GM18867 (cell line): Measurements from ENCODE around the gene ESPNL.

ENCODE experiments used
- ATAC-seq: cut with Tn5 transposase; IDR thresholded peaks from one replicate; pipeline ENCODE4 v1.9.1; 2021; ENCODE audit warnings: mild to moderate bottlenecking, moderate library complexity; ENCODE audit not compliant: unreplicated experiment

ESPNL gene

DNA sequence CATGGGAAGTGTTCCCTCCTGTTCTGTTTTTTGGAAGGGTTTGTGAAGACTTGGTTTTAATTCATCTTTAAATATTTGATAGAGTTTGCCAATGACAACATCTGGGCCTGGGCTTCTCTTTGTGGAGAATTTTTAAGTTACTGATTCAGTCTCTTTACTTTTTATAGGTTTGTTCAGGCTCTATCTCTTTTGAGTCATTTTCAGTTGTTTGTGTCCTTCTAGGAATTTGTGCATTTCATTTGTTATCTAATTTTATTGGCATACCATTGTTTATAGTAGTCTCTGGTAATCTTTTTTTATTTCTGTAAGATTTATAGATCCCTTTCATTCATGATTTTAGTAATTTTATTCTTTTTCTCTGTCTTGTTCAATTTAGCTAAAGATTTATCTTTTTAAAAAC, 24.7 kb upstream of the ESPNL start:
- no peak for ATAC-seq

DNA sequence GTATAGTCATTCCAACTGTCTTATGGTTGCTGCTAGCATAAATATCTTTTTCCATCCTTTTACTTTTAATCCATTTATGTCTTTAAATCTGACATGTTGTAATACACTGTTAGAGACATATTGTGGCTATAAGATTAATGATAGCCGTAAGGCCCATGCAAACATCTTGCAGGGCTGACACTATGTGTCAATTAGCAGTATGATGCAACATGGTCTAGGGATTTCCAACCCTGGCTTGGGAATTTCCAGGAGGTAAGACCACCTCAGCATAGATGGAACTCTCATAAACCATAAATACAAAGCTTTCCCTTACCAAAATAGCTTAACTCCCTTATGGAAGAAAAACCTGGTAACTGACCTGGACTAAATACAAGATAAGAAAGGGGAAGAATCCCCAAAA, 22.8 kb upstream of the ESPNL start:
- no peak for ATAC-seq

DNA sequence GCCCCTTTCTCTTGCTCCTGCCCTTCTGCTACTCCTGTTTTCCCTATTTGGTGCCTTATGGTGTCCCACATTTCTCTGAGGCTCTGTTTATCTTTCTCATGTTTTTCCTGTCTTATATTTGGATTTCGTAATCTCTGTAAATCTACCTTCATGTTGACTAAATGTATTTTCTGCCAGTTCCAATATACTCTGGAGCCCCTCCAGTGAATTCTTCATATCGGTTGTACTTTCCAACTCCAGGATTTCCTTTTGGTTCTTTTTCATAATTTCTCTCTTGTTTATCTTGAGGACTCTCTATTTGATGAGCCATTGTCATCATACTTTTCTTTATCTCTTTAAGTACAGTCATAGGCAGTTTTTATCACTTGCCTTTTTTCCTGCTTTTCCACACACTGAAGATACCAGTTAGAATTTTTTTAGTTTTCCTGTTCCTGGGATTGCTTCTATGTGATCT, 20.2 kb upstream of the ESPNL start:
- no peak for ATAC-seq

DNA sequence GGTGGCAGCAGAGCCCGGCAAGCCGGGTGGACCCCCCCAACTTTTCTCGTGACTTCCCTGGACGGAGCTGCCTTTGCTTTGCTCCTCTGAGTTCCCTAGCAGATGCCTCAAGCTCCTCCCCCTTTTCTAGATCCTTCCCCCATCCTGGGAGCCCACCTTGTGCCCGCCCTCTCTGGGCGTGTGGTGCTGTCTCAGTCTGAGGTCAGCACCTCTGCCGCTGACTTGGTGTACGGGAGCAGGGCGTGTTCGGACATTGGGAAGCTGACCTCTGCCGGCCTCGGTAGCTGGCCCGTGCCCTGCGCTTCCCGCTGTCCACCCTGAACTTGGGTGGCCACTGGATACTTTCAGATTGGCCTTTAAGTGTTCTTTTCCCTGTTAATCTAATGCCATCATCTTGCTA, 19.6 kb upstream of the ESPNL start:
- no peak for ATAC-seq

DNA sequence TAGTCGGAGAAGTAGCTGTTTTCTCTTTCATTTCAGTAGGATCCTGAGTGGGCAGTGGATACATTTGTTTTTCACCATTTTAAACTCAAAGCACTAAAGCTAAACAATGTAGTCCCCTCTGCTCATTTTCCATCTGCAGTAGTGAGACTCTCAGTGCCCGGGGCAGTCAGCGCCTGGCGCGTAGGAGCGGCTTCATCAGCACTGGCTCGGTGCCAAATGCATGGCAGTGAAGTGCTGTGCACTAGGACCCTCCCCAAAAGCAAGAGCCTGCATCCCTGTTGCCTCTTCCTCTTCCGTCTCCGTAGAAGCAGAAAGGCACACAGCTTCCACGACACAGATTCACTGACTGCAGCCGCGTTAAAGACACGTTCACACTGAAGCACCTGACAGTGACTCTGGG, 19.0 kb upstream of the ESPNL start:
- no peak for ATAC-seq

DNA sequence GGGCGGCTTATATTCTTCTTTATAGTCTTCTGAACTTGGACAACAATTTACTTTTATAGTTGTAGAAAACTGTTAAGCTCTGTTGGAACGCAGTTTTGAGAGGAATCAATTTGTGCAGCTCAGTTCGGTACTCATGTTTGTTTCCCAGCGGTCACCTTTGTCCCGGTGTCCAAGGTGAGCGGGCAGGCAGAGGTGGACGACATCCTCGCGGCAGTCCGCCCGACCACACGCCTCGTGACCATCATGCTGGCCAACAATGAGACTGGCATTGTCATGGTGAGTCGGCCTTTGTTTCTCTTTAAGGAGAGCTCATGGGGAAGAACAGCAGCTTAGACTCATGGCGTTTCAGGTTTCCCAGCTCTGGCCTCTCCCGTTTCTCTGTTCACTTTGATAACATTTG, 18.6 kb upstream of the ESPNL start:
- ATAC-seq, result no peak

DNA sequence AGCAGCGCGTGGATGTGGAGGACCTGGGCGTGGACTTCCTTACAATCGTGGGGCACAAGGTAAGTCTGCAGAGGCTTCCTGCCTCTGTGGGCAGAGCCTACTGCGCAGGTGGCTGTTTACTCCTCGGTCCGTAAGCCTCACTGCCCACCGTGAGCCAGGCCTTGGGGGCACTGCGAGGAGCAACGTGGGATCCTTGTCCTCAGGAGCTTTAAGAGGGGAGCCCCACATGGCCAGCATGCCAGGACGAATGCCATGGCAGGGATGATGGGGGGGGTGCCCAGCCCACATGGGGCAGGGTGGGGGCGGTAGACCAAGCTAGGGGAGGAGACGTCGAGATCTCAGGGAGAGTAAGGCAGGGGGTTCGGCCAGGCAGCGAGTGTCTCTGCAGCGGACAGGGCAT, 18.0 kb upstream of the ESPNL start:
- no peak for ATAC-seq

DNA sequence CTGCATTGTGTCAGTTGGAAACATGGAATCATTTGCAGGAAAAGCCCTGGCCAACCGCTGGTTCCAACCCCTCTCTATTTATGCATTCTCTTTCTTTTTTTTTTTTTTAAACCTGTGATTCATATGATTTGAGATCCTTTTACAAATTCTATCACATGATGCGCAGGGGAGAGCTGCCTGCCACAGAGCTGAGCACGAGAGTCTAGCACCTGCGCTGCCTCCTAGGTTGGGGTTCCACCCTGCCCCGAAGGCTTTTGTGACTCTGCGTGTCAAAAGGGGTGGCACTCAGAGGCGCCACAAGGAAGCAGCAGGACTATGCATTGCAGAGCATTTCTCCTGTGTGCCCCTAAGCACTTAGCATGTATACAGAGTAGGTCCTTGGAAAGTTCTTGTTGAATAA, 17.3 kb upstream of the ESPNL start:
- no peak for ATAC-seq

DNA sequence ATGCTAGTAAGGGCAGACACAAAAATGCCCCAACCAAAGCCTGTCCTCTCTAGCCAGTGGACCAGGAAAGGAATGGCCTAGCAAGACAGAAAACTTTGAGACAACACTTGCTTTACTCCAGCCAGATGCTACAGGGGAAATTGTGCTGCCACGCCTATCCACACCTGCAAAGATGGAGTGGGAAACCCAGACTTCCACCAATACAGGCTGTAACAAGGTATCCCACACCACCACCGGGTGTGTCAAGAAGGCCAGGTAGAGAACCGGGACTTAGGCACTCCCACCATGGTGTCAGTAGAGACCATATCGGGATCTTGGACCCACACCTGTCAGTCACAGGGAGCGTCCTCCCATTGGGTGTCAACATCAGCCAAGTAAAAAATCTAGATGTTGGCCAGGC, 16.2 kb upstream of the ESPNL start:
- ATAC-seq, result no peak

DNA sequence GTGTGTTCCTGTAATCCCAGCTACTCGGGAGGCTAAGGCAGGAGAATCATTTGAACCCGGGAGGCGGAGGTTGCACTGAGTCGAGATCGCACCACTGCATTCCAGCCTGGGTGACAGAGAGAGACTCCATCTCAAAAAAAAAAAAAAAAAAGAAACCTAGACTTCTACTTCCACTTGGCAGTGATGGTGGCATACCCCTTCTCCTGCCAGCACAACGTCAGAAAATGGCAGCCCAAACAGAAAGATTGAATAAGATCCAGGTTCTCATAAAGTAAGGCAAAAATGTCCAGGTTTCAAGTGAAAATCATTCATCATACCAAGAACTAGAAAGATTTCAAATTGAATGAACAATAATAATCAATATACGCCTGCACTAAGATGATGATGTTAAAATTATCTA, 15.4 kb upstream of the ESPNL start:
- ATAC-seq, result no peak

DNA sequence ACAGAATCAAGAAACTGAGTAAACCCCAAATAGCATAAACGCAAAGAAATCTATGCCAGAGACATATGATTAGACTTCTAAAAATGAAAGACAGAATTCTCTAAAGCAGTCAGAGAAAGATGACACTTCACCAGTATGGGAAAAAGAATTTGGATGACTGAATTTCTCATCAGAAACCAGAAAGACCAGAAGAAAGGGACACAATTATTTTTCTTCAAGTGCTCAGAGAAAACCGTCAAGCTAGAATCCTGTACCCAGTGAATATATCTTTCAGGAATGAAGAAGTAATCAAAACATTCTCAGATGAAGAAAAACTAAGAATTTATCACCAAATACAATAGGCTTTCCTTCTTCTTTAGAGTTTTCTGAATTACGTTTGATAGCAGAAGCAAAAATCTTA, 14.2 kb upstream of the ESPNL start:
- ATAC-seq, result no peak

DNA sequence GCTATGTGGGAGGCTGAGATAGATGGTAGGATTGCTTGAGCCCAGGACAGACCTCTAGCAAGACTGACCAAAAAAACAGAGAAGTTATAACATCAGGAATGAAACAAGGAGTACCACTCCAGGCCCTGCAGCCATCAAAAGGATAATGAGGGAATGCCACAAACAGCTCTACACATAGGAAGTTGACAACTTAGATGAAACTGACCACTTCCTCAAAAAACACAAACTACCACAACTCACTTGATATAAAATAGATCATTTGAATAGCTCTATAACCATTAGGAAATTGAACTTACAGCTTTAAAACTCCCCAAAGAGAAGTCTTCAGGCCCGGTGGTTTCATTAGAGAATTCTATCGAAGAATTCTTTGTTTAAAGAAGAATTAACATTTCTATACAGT, 12.9 kb upstream of the ESPNL start:
- no peak for ATAC-seq

DNA sequence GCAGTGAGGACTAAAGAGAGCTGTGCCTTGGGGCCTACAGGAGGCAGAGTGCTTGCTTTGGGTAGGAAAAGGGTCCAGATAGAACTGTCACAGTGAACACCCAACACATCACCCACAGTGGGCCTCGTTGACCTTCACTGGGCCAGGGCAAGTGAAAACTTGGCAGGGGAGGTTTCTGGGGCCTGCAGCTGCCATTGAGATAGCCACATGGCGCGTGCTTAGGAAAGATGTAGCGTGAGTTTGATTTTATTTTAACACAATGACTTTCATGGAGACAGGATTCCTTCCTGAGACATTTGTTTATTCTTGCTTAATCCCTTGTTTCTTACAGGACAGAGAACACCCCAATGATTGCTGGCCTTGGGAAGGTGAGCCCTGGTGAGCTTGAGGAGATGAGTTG, 9.3 kb upstream of the ESPNL start:
- ATAC-seq, result no peak

DNA sequence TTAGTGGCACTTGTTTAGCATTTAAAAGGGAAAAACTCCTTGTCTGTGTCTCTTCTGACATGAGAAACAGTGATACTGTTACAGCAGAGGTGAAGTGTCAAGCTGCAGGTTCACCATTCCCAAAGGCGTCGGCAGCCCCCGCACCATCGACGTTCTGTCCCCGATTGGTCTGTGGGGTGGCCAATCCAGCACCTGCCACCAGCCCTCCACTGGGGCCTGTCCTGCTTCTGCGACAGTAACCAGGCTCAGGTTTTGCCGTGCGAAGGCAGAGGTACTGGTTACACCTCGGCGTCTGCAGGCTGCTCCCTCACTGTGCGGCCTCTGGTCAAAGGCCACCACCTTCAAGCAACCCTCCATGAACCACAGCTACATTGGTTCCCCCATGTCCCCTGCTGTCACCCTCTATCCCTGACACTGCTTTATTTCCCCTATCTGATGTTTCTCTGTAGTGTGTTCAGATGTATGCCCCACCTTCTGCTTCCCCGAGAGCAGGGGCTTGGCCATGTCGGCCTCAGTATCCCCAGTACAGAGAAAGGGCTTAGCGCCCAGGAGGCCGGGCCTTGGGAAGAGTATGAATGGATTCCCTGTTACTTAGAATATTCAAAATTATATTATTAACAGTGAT, 8.6 kb upstream of the ESPNL start:
- no peak for ATAC-seq

DNA sequence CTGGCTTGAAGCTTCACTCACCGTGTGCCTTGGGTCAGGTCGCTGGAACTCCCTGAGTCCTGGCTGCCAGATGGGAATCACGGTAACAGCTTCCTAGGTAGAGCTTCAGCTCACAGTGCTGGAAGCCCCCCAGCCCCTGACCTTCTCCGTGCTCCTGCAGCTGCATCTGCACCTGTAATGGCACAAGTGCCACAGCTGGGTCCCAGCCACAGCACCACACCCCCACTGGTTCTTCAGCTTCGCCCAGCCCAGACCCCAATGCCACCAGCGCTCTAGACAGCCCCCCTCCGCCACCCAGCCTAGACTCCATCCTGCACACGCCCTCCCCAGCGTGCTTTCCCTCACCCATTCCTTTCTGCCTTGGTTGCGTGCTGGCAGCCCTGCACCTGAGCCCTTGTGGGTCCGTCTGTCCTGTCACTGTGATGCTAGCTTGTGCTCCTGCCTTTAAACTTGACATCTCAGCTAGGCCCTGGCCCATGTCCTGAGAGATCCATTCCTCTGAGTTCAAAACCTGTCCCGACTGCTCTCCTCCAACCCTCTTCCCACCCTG, 7.6 kb upstream of the ESPNL start:
- no peak for ATAC-seq

DNA sequence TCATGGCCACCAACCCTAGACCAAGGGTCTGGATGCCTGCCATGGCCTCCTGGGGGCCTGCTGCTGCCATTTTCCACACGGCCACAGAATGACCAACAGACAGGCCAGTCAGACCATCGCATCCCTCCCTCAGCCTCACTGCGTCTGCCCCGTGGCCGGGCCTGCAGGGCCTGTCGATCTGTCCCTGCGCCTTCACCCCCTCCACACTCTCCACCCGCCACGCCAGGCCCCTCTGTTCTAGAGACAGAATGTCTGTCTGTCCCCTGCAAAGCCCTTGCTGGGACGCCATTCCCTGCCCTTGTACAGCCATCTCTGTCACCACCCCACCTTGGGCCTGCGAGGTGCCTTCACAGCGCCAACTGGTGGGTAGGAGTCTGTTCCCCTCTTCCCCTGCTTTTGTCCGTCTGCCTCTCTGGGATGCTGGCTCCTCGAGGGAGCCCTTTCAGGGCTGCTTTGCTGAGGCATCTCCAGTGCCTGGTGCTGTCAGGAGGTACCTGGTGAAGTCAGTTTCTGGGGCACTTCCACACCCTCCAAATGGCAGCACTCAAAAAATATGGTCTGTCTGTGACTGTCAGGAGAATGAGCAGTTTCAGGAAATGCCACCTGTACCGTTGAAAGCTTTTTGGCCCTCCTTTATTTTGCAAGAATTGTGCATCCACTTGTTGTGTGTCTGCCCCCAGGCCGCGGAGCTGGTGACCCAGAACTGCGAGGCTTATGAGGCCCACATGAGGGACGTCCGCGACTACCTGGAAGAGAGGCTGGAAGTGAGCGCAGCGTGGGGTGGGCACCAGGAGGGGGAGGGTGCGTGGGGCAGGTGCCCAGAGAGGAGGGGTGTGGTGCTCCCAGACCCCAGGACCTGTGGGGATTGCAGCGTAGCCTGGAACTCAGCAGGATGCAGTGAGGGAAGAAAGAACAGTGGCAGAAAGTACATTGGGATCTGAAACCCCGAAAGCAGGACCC, 6.7 kb upstream of the ESPNL start:
- ATAC-seq, result no peak

DNA sequence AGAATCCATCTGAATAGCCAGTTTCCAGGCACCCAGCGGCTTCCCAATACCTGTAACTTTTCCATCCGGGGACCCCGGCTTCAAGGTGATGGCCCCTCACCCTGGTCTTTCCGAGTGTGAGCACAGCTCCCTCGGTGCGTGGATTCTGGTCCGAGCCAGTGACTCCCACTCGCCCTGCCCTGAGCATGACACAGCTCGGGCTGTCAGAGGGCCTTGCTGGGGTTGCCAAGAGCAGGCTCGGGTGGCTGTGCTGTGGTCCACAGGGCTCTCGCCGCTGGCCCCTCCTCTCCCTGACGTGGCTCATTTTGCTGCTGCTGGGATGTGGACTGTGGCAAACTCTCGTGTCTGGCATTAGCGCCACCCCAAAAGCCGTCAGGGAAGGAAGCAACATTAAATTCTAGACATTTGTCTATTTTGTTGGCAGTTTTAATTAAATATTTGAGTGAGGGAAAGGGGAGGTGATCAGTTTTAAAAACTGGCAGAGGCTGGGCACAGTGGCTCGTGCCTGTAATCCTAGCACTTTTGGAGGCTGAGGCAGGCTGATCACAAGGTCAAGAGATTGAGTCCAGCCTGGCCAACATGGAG, 5.6 kb upstream of the ESPNL start:
- ATAC-seq, result no peak

DNA sequence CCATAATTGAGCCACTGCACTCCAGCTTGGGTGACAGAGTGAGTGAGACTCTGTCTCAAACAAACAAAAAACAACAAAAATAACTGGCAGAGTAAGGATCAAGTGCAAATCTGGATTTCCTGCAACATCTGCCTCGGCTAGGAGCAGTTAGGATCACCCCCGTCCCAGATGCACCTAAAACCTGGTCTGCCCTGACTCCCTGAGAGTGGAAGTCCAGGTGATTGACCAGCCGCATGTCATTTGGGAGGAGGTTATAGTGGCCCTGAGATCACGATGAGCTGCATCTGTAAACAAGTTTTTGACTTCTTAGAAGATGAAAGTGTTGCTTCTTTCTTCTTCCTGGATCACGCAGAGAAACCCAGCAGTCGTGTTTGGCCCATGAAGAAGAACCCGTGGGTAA, 5.0 kb upstream of the ESPNL start:
- no peak for ATAC-seq

DNA sequence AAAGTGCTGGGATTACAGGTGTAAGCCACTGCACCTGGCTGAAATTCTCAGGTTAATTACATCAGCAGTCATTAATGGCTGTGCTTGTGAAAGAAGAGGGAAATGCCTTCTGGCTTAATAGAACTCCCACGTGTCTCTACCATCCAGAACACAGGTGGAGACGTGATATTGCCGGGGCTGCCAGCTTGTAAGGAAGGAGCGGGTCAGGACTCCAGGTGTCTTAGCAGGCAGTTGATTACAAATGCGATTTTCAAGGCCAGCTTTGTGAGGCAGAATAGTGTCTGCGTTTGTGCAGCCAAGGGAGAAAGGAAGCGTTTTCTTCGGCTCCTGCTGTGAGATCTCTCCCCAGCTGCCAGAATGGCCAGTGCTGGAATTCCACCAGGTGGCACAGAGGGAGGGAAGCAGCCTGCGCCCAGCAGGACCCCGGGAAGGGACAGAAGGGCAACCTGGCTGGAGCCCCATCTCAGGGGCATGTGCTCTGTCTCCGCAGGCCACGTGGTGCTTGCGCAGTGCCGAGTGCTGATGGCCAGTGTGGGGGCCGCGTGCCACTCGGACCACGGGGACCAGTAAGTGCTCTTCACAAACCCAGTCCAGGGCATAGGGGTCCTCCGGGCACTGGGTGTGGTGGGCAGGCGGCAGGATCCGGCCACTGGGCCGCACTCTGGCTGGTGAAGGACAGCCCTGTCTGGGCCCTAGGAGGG, 3.7 kb upstream of the ESPNL start:
- ATAC-seq, result no peak

DNA sequence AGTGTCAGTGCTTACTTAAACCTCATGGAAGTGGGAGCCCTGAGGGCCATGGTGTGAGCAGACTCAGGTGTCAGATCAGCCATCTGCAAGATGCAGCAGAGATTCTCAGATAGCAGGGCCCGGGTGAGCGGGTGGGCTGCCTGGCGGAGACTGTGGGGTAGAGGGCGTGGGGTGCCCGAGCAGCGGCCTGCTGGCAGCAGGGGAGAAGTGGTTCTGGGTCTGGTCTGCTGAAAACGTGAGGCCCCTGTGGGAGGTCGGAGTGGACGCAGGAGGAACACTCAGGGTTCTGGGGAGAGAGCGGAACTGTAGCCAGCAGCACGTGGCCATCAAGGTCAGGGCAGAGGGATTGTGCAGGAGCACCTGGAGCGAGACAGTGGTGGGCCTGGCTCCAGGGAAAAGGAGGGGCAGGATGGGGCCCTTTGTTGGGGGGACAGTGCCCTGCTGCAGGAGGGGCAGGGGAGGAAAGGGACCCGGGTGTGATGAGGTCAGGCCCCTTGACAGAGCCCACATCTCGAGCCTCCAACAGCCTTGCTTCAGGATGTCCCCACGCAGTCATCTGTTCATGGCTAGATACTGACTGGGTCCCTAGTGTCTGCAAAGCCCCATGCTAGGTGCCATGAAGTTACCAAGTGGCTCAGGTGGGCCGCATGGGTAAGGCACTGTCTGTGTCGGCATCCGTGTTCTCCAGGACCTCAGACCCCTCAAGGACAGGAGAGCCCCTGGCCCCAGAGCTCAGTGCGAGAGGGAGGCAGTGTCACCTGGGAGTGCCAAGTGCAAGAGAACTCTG, 2.7 kb upstream of the ESPNL start:
- no peak for ATAC-seq
